ENCODE measurements around the gene PSMA2. TPM values are rescaled to one million over a fixed set of nuclear protein-coding genes. Genes with fewer than 3 reads are reported as not detected.
"Not testable (repeated sequence)": the region's sequence is repeated elsewhere in the genome, so short reads cannot be mapped to it uniquely, and the experiment has no call there.

Gene PSMA2
- total RNA-seq, 4 donors from 2014 or later, result 55.3 to 76.1 (median 68.9) TPM

DNA sequence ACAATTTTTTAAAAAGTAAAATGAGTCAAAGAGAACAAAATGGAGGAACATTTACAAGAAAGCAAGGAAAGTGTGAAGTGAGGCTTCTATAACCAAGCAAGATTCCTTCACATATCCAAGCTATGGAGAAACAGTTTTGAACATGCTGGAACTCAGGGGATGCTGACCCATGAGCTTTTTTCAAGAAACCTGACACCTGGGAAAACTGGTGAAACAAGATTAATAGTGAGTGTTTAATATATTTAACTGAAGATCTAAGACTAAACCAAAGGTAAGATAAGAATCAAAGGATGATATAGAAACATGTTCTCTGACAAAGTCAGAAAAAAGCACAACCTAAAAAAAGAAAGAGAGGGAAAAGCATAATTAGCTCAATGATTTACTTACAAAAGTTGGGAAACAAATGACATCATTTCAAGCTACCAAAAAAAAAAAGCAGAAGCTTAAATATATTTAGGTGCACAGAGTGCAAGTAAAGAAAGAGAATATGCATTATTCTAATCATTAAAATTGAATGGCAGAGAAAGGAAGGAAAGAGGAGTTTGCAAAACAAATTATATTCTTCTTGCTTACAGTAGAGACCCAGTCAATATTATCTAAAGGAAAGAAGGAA lies 45.0 kb downstream of the PSMA2 start:
- no peak for ATAC-seq (ENCODE audit: low FRiP score)

GRCh38 chr7:42886129-42886528 lies 45.8 kb downstream of the PSMA2 start:
- TF ChIP-seq CTCF (IDR thresholded peaks at IDR 0.05), result peak in 1 of 3 donors; percentile 32
- ATAC-seq (ENCODE audit: low FRiP score) (no peak), DNase-seq (ENCODE audit: low spot score) (no peak)

More for the DNA sequence above, 45.0 kb downstream of the PSMA2 start:
- no peak for TF ChIP-seq CTCF (IDR thresholded peaks at IDR 0.05)
- DNase-seq (ENCODE audit: low spot score), result no peak

GRCh38 chr7:42885183-42885582 lies 46.8 kb downstream of the PSMA2 start:
- DNase-seq (ENCODE audit: low spot score); ATAC-seq (ENCODE audit: low FRiP score): not testable (repeated sequence)

- no peak for TF ChIP-seq CTCF (IDR thresholded peaks at IDR 0.05)
- DNase-seq (ENCODE audit: low spot score), result no peak
- ATAC-seq (ENCODE audit: low FRiP score), result peak; percentile 32
These were observed 48.0 kb downstream of the PSMA2 start for GRCh38 chr7:42883950-42884349.

- ATAC-seq (ENCODE audit: low FRiP score) (no peak), DNase-seq (ENCODE audit: low spot score) (no peak)
- TF ChIP-seq CTCF (IDR thresholded peaks at IDR 0.05), result no peak
These were observed 51.6 kb downstream of the PSMA2 start for GRCh38 chr7:42880392-42880791.

- ATAC-seq (ENCODE audit: low FRiP score), result no peak
- no peak for DNase-seq (ENCODE audit: low spot score)
- TF ChIP-seq CTCF (IDR thresholded peaks at IDR 0.05), result no peak
These were observed 53.7 kb downstream of the PSMA2 start for GRCh38 chr7:42878303-42878702.

- ATAC-seq (ENCODE audit: low FRiP score), result no peak
- no peak for TF ChIP-seq CTCF (IDR thresholded peaks at IDR 0.05)
- DNase-seq (ENCODE audit: low spot score), result no peak
These were observed 54.1 kb downstream of the PSMA2 start for GRCh38 chr7:42877862-42878261.

All from omental fat pad (tissue), 4 donors.